Keratinocyte (primary cell): Measurements from ENCODE around the gene ARL6IP4. TPM values are rescaled to one million over a fixed set of nuclear protein-coding genes. Genes with fewer than 3 reads are reported as not detected.

Source experiments
- DNase-seq: peaks from one replicate; pipeline ENCODE4 v3.0.0-alpha.2; 2011; ENCODE audit warnings: low read depth, missing footprints, low spot score
- FAIRE-seq: peaks from 2 replicates; lab custom pipeline; 2011; peaks lifted over from hg19 to GRCh38; lab: Jason Lieb, UNC
- H2AFZ ChIP-seq: 2 replicates; pipeline ENCODE4 v1.6.0; 2012; ENCODE audit warnings: low read length, control low read depth, inconsistent platforms; ENCODE audit not compliant: control insufficient read depth
- H3K27ac ChIP-seq: 2 replicates; pipeline ENCODE4 v1.5.1; 2011; ENCODE audit warnings: low read length; ENCODE audit not compliant: control insufficient read depth, insufficient read depth
- H3K27me3 ChIP-seq: 3 replicates; pipeline ENCODE4 v1.6.0; 2011; ENCODE audit warnings: low read length; ENCODE audit not compliant: control insufficient read depth, insufficient read depth; ENCODE audit errors: extremely low read depth
- H3K36me3 ChIP-seq, 2 experiments: 2 replicates in 1 of 2; 3 replicates in 1 of 2; pipeline ENCODE4 v1.5.1; 2011; ENCODE audit warnings: low read length in 2 of 2, mild to moderate bottlenecking in 1 of 2; ENCODE audit not compliant: control insufficient read depth in 2 of 2, insufficient read depth in 2 of 2; ENCODE audit errors: extremely low read depth in 1 of 2
- H3K4me1 ChIP-seq: 3 replicates; pipeline ENCODE4 v1.5.1; 2011; ENCODE audit warnings: low read length; ENCODE audit not compliant: control insufficient read depth, insufficient read depth; ENCODE audit errors: extremely low read depth
- H3K4me2 ChIP-seq: 3 replicates; pipeline ENCODE4 v1.6.0; 2011; ENCODE audit warnings: low read depth, low read length; ENCODE audit not compliant: control insufficient read depth, insufficient read depth; ENCODE audit errors: extremely low read depth
- H3K4me3 ChIP-seq, 3 experiments: fragments of 200-600 bp in 1 of 3; sonication (generic) in 1 of 3; 2 replicates in 2 of 3; 3 replicates in 1 of 3; pipeline ENCODE4 v1.5.1; 2011 to 2016; ENCODE audit warnings: low read length in 3 of 3, mild to moderate bottlenecking in 3 of 3, control low read depth in 2 of 3, inconsistent platforms in 1 of 3, low read depth in 1 of 3, mixed read lengths in 1 of 3, mixed run types in 1 of 3, moderate library complexity in 1 of 3; ENCODE audit not compliant: control insufficient read depth in 2 of 3, insufficient read depth in 2 of 3; ENCODE audit errors: extremely low read depth in 1 of 3
- H3K79me2 ChIP-seq: 2 replicates; pipeline ENCODE4 v1.6.0; 2012; ENCODE audit warnings: low read length; ENCODE audit not compliant: control insufficient read depth, insufficient read depth
- H3K9ac ChIP-seq: 3 replicates; pipeline ENCODE4 v1.6.0; 2011; ENCODE audit warnings: low read length; ENCODE audit not compliant: control insufficient read depth, insufficient read depth; ENCODE audit errors: extremely low read depth
- H3K9me1 ChIP-seq: 3 replicates; pipeline ENCODE4 v1.6.0; 2011; ENCODE audit warnings: low read length; ENCODE audit not compliant: control insufficient read depth, insufficient read depth; ENCODE audit errors: extremely low read depth
- H3K9me3 ChIP-seq: 2 replicates; pipeline ENCODE4 v1.5.1; 2012; ENCODE audit warnings: low read depth, low read length; ENCODE audit not compliant: control insufficient read depth
- H4K20me1 ChIP-seq: 3 replicates; pipeline ENCODE4 v1.6.0; 2011; ENCODE audit warnings: low read length; ENCODE audit not compliant: control insufficient read depth, insufficient read depth; ENCODE audit errors: extremely low read depth
- EZH2 ChIP-seq: IDR thresholded peaks from one replicate; pipeline ENCODE4 v1.6.1; 2012; ENCODE audit warnings: inconsistent platforms, mild to moderate bottlenecking, low read length, moderate library complexity
- dilution Hi-C: fragments of 300-500 bp; cut with MboI; formaldehyde crosslinking; loops from one replicate; pipeline ENCODE4 v1.7.0; 2020; ENCODE audit warnings: low sequenced_read_pairs; ENCODE audit not compliant: extremely low pct_ligation_motif_present
- polyA plus RNA-seq, 5 experiments: library from polyadenylated mRNA; depleted of rRNA in 3 of 5; stranded (reverse) in 3 of 5; stranded (forward) in 1 of 5; unstranded in 1 of 5; fragments of >200 nt; gene quantifications; 1 replicate in 1 of 5; 2 replicates in 3 of 5; 3 replicates in 1 of 5; pipeline versions ENCODE4 v1.2.1 to v1.2.3, GENCODE V29; 2011 to 2012; ENCODE audit warnings: missing spikeins in 2 of 5, low read depth in 1 of 5, low replicate concordance in 1 of 5
- TF ChIP-seq, protein P1 (sequence below), 3 experiments: IDR thresholded peaks in 1 of 3; conservative IDR thresholded peaks in 1 of 3; optimal IDR thresholded peaks in 1 of 3; 2 replicates in 2 of 3; 3 replicates in 1 of 3; pipeline versions ENCODE3 to v1.5.1; 2011; ENCODE audit warnings: low read length in 3 of 3, mild to moderate bottlenecking in 3 of 3, moderate library complexity in 2 of 3, control low read depth in 1 of 3, inconsistent platforms in 1 of 3; ENCODE audit not compliant: insufficient read depth in 2 of 3; ENCODE audit errors: extremely low read depth in 1 of 3

Gene ARL6IP4
- polyA plus RNA-seq, 1 donor (not counting 4 experiments of a cell fraction or from before 2014, with no cell fraction given), result 144 TPM

DNA sequence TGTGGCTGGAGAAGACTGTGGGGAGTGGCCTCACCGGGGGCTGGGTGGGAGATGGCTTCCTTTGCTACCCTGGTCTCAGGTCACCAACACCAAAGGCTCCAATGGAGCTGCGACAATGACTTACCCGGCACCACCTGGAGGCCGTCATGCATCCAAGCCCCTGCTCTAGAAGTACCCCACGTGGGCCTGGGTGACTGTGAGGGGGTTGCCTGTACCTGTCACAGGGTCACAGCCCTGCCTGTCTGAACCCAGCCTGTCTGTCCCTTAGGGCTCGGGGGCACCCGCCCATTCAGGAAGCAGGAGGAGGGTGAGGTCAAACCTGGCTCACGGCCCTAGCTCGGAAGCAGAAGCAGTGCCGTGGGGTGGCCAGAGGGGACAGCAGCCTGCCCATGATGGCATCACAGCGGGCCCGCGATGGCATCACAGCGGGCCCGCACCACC is 33.1 kb upstream of the ARL6IP4 start:
- DNase-seq (no peak), FAIRE-seq (no peak)
- Histone ChIP-seq H3K79me2 (no peaks in the 10 kb centered on the region), H3K4me2 (peak overlapping the region; percentile 51), H3K9me3 (no peaks in the 10 kb centered on the region), H2AFZ (peak overlapping the region; percentile 59), H3K4me3 (no peak overlapping the region), H3K27ac (peak overlapping the region; percentile 88), H3K9me1 (no peaks in the 10 kb centered on the region), H4K20me1 (no peaks in the 10 kb centered on the region), H3K4me1 (peaks cover 44% of the 10 kb centered on the region), H3K27me3 (no peaks in the 10 kb centered on the region), H3K9ac (peak overlapping the region; percentile 76), H3K36me3 (no peaks in the 10 kb centered on the region)
- dilution Hi-C loops, result no loop called here
- no peak for TF ChIP-seq EZH2
- TF ChIP-seq, protein P1, sequence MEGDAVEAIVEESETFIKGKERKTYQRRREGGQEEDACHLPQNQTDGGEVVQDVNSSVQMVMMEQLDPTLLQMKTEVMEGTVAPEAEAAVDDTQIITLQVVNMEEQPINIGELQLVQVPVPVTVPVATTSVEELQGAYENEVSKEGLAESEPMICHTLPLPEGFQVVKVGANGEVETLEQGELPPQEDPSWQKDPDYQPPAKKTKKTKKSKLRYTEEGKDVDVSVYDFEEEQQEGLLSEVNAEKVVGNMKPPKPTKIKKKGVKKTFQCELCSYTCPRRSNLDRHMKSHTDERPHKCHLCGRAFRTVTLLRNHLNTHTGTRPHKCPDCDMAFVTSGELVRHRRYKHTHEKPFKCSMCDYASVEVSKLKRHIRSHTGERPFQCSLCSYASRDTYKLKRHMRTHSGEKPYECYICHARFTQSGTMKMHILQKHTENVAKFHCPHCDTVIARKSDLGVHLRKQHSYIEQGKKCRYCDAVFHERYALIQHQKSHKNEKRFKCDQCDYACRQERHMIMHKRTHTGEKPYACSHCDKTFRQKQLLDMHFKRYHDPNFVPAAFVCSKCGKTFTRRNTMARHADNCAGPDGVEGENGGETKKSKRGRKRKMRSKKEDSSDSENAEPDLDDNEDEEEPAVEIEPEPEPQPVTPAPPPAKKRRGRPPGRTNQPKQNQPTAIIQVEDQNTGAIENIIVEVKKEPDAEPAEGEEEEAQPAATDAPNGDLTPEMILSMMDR (optimal IDR thresholded peaks at IDR 0.05 in 1 of 3, IDR thresholded peaks at IDR 0.05 in 1 of 3, conservative IDR thresholded peaks at IDR 0.05 in 1 of 3; ENCODE audit: extremely low read depth in 1 of 3, insufficient read depth in 2 of 3, low read length in 3 of 3), result no peak

DNA sequence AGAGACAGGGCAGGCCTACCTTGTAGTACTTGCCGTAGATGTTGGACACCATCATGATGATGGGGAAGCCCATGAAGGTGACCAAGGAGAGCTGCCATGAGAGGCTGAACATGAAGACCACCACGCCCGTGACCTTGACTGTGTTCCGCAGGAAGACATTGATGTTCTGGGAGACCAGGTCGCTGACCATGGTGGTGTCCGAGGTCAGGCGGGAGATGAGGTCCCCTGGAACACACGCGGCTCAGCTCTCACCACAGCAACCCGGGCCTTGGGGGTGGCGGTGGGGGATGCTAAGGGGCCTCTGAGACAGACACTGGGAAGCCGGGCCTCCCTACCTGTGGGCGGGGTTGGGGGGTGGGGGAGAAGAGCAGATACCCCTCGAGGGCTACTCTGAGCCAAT is 31.9 kb upstream of the ARL6IP4 start:
- Histone ChIP-seq H4K20me1 (no peaks in the 10 kb centered on the region), H3K36me3 (no peaks in the 10 kb centered on the region), H3K4me3 (no peak overlapping the region), H3K79me2 (no peaks in the 10 kb centered on the region), H3K9ac (no peak overlapping the region), H3K9me3 (no peaks in the 10 kb centered on the region), H3K9me1 (no peaks in the 10 kb centered on the region), H3K27me3 (no peaks in the 10 kb centered on the region), H2AFZ (no peak overlapping the region), H3K27ac (no peak overlapping the region), H3K4me2 (no peak overlapping the region), H3K4me1 (peaks cover 44% of the 10 kb centered on the region)
- no peak for FAIRE-seq
- no peak for TF ChIP-seq EZH2
- TF ChIP-seq, protein P1 (optimal IDR thresholded peaks at IDR 0.05 in 1 of 3, IDR thresholded peaks at IDR 0.05 in 1 of 3, conservative IDR thresholded peaks at IDR 0.05 in 1 of 3; ENCODE audit: extremely low read depth in 1 of 3, insufficient read depth in 2 of 3, low read length in 3 of 3), result no peak
- dilution Hi-C loops, result no loop called here
- no peak for DNase-seq
